Urothelium cell line (cell line): ENCODE results near the gene GPR160.
"Not testable (repeated sequence)": the region's sequence is repeated elsewhere in the genome, so short reads cannot be mapped to it uniquely, and the experiment has no call there.

ENCODE experiments used
- DNase-seq: peaks from one replicate; pipeline ENCODE4 v3.0.0; 2011; ENCODE audit warnings: low spot score, mixed read lengths
- FAIRE-seq: peaks from 2 replicates; lab custom pipeline; 2011; peaks lifted over from hg19 to GRCh38; lab: Jason Lieb, UNC

Gene GPR160

GRCh38 chr3:170109579-170110293, 71.9 kb downstream of the GPR160 start:
- no peak for DNase-seq
- no peak for FAIRE-seq

DNA sequence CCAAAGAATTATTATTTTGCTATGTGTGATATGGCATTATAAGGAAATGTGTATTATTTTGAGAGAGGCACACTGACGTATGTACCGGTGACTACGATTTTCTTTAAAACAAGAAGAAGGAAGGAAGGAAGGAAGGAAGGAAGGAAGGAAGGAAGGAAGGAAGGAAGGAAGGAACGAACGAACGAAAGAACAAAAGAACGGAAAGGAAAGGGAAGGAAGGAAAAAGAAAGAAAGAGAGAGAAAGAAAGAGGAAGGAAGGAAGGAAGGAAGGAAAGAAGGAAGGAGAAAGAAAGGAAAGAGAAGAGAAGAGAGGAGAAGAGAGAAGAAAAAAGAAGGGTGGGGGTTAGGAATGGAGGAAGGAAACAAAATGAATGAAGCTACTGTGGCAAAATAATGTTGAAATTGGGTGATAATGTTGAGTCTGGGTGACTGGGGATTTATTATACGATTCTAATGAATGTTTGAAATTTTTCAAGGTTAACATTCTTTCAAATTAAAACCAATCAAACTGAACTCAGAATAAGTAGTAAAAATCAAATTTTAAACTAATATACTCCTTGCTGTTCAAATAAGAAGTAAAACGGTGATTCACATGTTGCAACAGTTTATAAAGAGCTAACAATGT, 73.5 kb downstream of the GPR160 start:
- DNase-seq (no peak), FAIRE-seq (no peak)

DNA sequence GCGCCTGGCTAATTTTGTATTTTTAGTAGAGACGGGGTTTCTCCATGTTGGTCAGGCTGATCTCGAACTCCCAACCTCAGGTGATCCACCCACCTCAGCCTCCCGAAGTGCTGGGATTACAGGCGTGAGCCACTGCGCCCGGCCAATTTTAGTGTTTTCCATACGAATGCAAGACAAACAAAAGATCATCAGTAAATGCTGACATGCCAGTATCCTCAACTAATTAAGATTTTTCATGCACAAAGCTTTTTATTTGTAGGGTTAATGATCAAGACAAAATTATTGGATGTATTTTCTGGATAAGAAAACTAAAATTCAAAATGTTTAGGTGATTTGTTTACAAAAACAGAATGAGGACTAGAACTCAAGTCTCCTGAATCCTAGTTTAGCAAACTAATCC, 76.4 kb downstream of the GPR160 start:
- FAIRE-seq, DNase-seq: not testable (repeated sequence)

GRCh38 chr3:170117134-170117533, 79.3 kb downstream of the GPR160 start:
- FAIRE-seq (no peak), DNase-seq (no peak)

- DNase-seq = no peak
- no peak for FAIRE-seq
These were observed 90.6 kb downstream of the GPR160 start for GRCh38 chr3:170128259-170128976.

DNA sequence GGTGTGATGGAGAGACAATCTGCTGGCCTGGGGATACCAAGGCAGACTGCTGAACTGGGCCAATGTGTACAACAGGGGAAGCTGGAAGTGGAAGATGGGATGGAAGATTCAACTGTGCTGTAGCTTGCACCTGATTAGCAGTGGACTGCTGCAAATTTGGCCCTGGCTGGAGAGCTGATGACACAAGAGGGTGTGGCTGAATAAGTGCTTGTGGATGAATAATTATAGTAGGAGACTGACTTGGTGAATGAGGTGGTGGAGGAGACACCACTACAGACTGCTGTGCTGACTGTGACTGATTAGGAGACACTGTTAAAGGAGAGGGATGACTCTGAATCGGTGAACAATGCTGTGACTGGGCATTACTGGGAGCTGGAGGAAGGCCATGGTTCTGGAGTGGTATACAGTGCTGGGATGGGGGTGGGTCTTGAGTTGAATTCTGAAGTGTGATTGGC, 91.2 kb downstream of the GPR160 start:
- FAIRE-seq (no peak), DNase-seq (no peak)

GRCh38 chr3:170130532-170130931, 92.7 kb downstream of the GPR160 start:
- FAIRE-seq = no peak
- no peak for DNase-seq

DNA sequence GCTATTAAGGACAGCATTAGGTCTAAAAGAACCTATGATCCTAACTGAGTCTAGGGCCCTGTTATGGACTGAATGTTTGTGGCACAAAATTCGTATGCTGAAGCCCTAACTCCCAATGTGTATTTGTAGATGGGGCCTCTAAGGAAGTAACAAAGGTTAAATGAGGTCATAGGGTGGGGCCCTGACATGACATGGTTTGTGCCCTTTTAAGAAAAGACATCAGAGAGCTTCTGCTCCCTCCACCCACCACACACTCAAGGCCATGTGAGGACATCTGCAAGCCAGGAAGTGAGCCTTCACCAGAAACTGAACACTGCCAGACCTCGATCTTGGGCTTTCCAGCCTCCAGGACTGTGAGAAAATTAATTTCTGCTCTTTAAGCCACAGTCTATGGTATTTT, 94.5 kb downstream of the GPR160 start:
- no peak for FAIRE-seq
- no peak for DNase-seq
